ENCODE measurements around the gene ORC3. TPM values are rescaled to one million over a fixed set of nuclear protein-coding genes. Genes with fewer than 3 reads are reported as not detected.

ORC3 gene
- total RNA-seq, 3 donors from 2014 or later (not counting 1 experiment from before 2014, with no cell fraction given), result 13.1 to 13.4 (median 13.3) TPM

DNA sequence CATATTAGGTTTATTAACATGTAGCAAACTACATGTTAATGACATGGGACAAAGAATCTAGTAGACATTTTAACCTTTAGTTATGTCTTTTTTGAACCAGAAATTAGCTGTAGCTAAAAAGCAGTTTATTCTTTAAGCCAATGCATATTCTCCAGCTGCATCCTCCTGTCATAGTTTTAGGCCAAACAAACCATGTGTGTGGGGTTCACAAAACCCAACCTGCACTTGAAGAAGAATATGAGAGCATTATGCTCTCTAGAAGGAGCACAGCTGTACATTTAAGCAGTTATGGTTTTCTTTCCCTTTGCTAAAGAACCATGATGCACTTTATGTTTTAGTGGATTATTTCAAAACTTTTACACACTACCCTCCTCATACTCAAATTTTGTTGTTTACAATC is 65.9 kb downstream of the ORC3 start:
- peaks cover 0 to 6% of the 10 kb centered on the region in 2 donors for H3K4me1 Mint-ChIP-seq
- ATAC-seq (no peak), DNase-seq (no peak)
- no peaks in the 10 kb centered on the region for H3K9me3 Mint-ChIP-seq
- no peaks in the 10 kb centered on the region for H3K27me3 Mint-ChIP-seq (ENCODE audit: low read depth in 2 of 2)
- Histone ChIP-seq H3K4me1 (ENCODE audit: control insufficient read depth, insufficient read depth, low read length) (no peaks in the 10 kb centered on the region), H3K9me3 (ENCODE audit: control insufficient read depth, insufficient read depth, low read length) (no peaks in the 10 kb centered on the region), H3K27ac (ENCODE audit: low read length) (no peak overlapping the region), H3K4me3 (ENCODE audit: low read length) (no peak overlapping the region), H3K27me3 (ENCODE audit: control insufficient read depth, insufficient read depth, low read length) (no peaks in the 10 kb centered on the region), H3K36me3 (ENCODE audit: control insufficient read depth, insufficient read depth, low read length) (peaks cover 14% of the 10 kb centered on the region)
- H3K27ac Mint-ChIP-seq, result no peak overlapping the region
- intact Hi-C loops (cut with micrococcal nuclease), result no loop called here
- H3K36me3 Mint-ChIP-seq, result peaks cover 13% of the 10 kb centered on the region
- no peak overlapping the region for H3K4me3 Mint-ChIP-seq
- TF ChIP-seq, protein P1, sequence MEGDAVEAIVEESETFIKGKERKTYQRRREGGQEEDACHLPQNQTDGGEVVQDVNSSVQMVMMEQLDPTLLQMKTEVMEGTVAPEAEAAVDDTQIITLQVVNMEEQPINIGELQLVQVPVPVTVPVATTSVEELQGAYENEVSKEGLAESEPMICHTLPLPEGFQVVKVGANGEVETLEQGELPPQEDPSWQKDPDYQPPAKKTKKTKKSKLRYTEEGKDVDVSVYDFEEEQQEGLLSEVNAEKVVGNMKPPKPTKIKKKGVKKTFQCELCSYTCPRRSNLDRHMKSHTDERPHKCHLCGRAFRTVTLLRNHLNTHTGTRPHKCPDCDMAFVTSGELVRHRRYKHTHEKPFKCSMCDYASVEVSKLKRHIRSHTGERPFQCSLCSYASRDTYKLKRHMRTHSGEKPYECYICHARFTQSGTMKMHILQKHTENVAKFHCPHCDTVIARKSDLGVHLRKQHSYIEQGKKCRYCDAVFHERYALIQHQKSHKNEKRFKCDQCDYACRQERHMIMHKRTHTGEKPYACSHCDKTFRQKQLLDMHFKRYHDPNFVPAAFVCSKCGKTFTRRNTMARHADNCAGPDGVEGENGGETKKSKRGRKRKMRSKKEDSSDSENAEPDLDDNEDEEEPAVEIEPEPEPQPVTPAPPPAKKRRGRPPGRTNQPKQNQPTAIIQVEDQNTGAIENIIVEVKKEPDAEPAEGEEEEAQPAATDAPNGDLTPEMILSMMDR (IDR thresholded peaks at IDR 0.05), result no peak

DNA sequence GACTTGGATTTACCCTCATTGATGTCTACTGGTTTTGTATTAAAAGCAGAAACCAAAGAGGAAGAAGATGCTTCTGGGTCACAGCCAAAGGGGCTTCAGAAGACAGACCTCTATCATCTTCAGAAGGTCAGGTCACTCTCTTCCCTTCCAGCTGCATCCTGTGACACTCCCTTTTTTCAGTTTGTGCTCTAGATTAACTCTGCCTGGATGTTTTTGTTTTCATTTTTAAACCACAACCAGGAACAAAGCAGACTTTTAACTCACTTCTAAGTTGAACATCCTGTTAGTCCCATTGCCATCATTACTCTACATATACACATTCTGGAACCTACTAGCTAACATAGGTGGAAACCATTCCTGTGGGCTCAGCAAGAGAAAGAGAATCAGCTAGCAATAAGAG is 66.9 kb downstream of the ORC3 start:
- Histone ChIP-seq H3K27ac (ENCODE audit: low read length) (no peak overlapping the region), H3K27me3 (ENCODE audit: control insufficient read depth, insufficient read depth, low read length) (no peaks in the 10 kb centered on the region), H3K4me1 (ENCODE audit: control insufficient read depth, insufficient read depth, low read length) (no peaks in the 10 kb centered on the region), H3K36me3 (ENCODE audit: control insufficient read depth, insufficient read depth, low read length) (peaks cover 20% of the 10 kb centered on the region), H3K9me3 (ENCODE audit: control insufficient read depth, insufficient read depth, low read length) (no peaks in the 10 kb centered on the region), H3K4me3 (ENCODE audit: low read length) (no peak overlapping the region)
- intact Hi-C loops (cut with micrococcal nuclease), result no loop called here
- ATAC-seq (no peak), DNase-seq (peak in 1 of 2 donors; percentile 10)
- H3K4me1 Mint-ChIP-seq, result peaks cover 0 to 6% of the 10 kb centered on the region in 2 donors
- H3K9me3 Mint-ChIP-seq, result no peaks in the 10 kb centered on the region
- no peak overlapping the region for H3K27ac Mint-ChIP-seq
- H3K4me3 Mint-ChIP-seq, result no peak overlapping the region
- no peaks in the 10 kb centered on the region for H3K27me3 Mint-ChIP-seq (ENCODE audit: low read depth in 2 of 2)
- TF ChIP-seq, protein P1 (IDR thresholded peaks at IDR 0.05), result no peak
- peaks cover 13% of the 10 kb centered on the region for H3K36me3 Mint-ChIP-seq

DNA sequence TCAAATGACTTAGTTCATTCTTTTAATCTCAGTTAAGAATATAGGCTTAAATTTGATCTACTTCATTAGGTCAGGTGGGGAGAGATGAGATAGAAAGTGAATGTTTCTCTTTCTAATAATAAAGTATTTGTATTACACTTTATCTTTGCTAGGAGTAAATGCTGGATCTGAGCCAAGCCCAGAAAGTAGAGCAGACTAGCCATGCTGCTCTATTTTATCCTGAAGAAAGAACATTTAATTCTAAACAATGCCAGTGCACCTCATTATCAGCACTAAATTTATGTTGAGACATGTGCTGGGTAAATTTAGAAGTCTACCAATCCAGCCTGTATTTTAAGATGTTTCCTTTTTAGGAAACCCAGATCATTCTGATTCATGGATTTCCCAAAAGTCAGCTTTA is 68.6 kb downstream of the ORC3 start:
- H3K27ac Mint-ChIP-seq, result no peak overlapping the region
- intact Hi-C loops (cut with micrococcal nuclease), result no loop called here
- Histone ChIP-seq H3K36me3 (ENCODE audit: control insufficient read depth, insufficient read depth, low read length) (peaks cover 19% of the 10 kb centered on the region), H3K4me3 (ENCODE audit: low read length) (no peak overlapping the region), H3K4me1 (ENCODE audit: control insufficient read depth, insufficient read depth, low read length) (no peaks in the 10 kb centered on the region), H3K27me3 (ENCODE audit: control insufficient read depth, insufficient read depth, low read length) (no peaks in the 10 kb centered on the region), H3K27ac (ENCODE audit: low read length) (no peak overlapping the region), H3K9me3 (ENCODE audit: control insufficient read depth, insufficient read depth, low read length) (no peaks in the 10 kb centered on the region)
- H3K4me3 Mint-ChIP-seq, result no peak overlapping the region
- no peaks in the 10 kb centered on the region for H3K27me3 Mint-ChIP-seq (ENCODE audit: low read depth in 2 of 2)
- peaks cover 6% of the 10 kb centered on the region for H3K36me3 Mint-ChIP-seq
- H3K4me1 Mint-ChIP-seq, result peaks cover 0 to under 1% of the 10 kb centered on the region in 2 donors
- no peak for DNase-seq
- TF ChIP-seq, protein P1 (IDR thresholded peaks at IDR 0.05), result no peak
- H3K9me3 Mint-ChIP-seq, result no peaks in the 10 kb centered on the region
- ATAC-seq, result no peak

DNA sequence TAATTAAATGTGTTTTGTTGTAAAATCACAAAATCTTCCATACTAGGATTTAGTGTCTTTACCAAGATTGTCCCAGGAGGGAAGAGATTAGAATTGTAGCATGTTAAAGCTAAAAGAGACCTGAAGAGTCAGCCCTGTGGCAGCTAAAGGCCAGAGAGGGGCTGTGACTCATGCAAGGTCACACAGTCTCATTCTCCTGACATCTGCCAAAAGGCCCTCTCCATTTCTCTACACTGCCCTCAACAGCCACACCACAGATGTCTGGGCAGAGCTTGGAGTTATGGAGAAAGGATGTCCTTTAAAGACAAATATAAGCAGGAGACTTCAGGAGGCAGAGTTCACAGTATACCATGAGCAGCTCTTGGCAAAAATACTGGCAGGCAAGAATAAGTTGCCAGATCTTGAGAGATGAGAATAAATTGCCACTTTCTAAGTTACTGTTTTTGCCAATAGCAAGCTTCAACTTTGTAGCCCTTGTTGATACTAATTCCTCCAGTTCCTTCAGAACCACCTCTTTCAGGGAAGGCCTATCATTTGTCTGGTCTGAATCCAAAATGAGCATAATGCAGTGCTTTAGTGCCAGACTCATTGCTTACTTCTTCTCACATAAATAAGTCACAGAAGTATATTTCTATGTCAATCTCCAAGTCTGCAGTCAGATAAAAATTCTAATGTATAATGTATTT is 70.4 kb downstream of the ORC3 start:
- no peak overlapping the region for H3K27ac ChIP-seq (ENCODE audit: low read length)
- no peak overlapping the region for H3K4me3 ChIP-seq (ENCODE audit: low read length)
- no peaks in the 10 kb centered on the region for H3K9me3 ChIP-seq (ENCODE audit: control insufficient read depth, insufficient read depth, low read length)
- Mint-ChIP-seq H3K36me3 (no peaks in the 10 kb centered on the region), H3K27me3 (ENCODE audit: low read depth in 2 of 2) (no peaks in the 10 kb centered on the region), H3K9me3 (no peaks in the 10 kb centered on the region), H3K4me1 (no peaks in the 10 kb centered on the region), H3K4me3 (no peak overlapping the region), H3K27ac (no peak overlapping the region)
- intact Hi-C loops (cut with micrococcal nuclease), result no loop called here
- no peak for DNase-seq
- H3K4me1 ChIP-seq (ENCODE audit: control insufficient read depth, insufficient read depth, low read length), result no peaks in the 10 kb centered on the region
- TF ChIP-seq, protein P1 (IDR thresholded peaks at IDR 0.05), result no peak
- peaks cover 20% of the 10 kb centered on the region for H3K36me3 ChIP-seq (ENCODE audit: control insufficient read depth, insufficient read depth, low read length)
- ATAC-seq, result no peak
- H3K27me3 ChIP-seq (ENCODE audit: control insufficient read depth, insufficient read depth, low read length), result no peaks in the 10 kb centered on the region

Measured in natural killer cell (primary cell).